ENCODE data around the gene MCHR1.

The MCHR1 gene

GRCh38 chr22:40679249-40679963 lies at the start of gene MCHR1:
Gene MCHR1, plus strand, starts transcription at chr22:40679484. Its CDS starts 169 bp downstream, at chr22:40679653.
- peak in 7 of 56 donors; percentile 6 to 34 (median 14) for DNase-seq

GRCh38 chr22:40631925-40632324 lies 47.4 kb upstream of the MCHR1 start:
- DNase-seq = no peak

GRCh38 chr22:40633036-40633435 lies 46.2 kb upstream of the MCHR1 start:
- no peak for DNase-seq

GRCh38 chr22:40634119-40634903 lies 45.0 kb upstream of the MCHR1 start:
- no peak for DNase-seq

- peak in 1 of 56 donors; percentile 13 for DNase-seq
Measured at GRCh38 chr22:40635043-40635939, 44.0 kb upstream of the MCHR1 start.

GRCh38 chr22:40635940-40636379 lies 43.3 kb upstream of the MCHR1 start:
- DNase-seq = peak in 9 of 56 donors; percentile 5 to 48 (median 42)

- DNase-seq = peak; percentile 93 to 100 (median 100)
Measured at GRCh38 chr22:40636380-40637182, 42.7 kb upstream of the MCHR1 start, which contains the start of gene MRTFA. Gene MRTFA, minus strand, starts transcription at chr22:40636719.

GRCh38 chr22:40637183-40638150 lies 41.8 kb upstream of the MCHR1 start:
- peak in 21 of 56 donors; percentile 9 to 87 (median 55) for DNase-seq

GRCh38 chr22:40638261-40638660 lies 41.0 kb upstream of the MCHR1 start:
- DNase-seq = no peak

- no peak for DNase-seq
Measured at GRCh38 chr22:40641269-40641668, 38.0 kb upstream of the MCHR1 start.

- no peak for DNase-seq
Measured at GRCh38 chr22:40642316-40642715, 37.0 kb upstream of the MCHR1 start.

GRCh38 chr22:40645579-40646197 lies 33.6 kb upstream of the MCHR1 start:
- no peak for DNase-seq

- no peak for DNase-seq
Measured at GRCh38 chr22:40648386-40648785, 30.9 kb upstream of the MCHR1 start.

- DNase-seq = no peak
Measured at GRCh38 chr22:40651057-40651456, 28.2 kb upstream of the MCHR1 start.

- DNase-seq = peak; percentile 73 to 100 (median 95)
Measured at GRCh38 chr22:40651563-40652501, 27.5 kb upstream of the MCHR1 start.

GRCh38 chr22:40653361-40653760 lies 25.9 kb upstream of the MCHR1 start:
- DNase-seq = no peak

GRCh38 chr22:40654522-40655167 lies 24.6 kb upstream of the MCHR1 start:
- DNase-seq = peak in 43 of 56 donors; percentile 6 to 73 (median 39)

Measured in amygdala (tissue), 56 donors.